CD14-positive monocyte (primary cell): ENCODE measurements around the gene GHRH. TPM values are rescaled to one million over a fixed set of nuclear protein-coding genes. Genes with fewer than 3 reads are reported as not detected.

Experiments used
- DNase-seq, 3 donors: peaks; one replicate each; pipeline ENCODE4 v3.0.0-alpha.2; 2011 to 2022
- H2AFZ ChIP-seq: 2 replicates; pipeline ENCODE4 v1.6.0; 2012; ENCODE audit warnings: mild to moderate bottlenecking, low read depth, low read length, inconsistent platforms; ENCODE audit not compliant: insufficient read depth, poor library complexity, severe bottlenecking
- H3K27ac ChIP-seq, 2 donors: 1 replicate in 1 of 2; 2 replicates in 1 of 2; pipeline ENCODE4 v1.5.1; 2012 to 2013; ENCODE audit warnings: low read length in 2 of 2, control low read depth in 1 of 2, inconsistent platforms in 1 of 2, low read depth in 1 of 2, mild to moderate bottlenecking in 1 of 2
- H3K27me3 ChIP-seq, 2 donors: one replicate each; pipeline versions ENCODE4 v1.6.0 to v1.6.1; 2011 to 2013; ENCODE audit warnings: low read length in 2 of 2; ENCODE audit not compliant: control insufficient read depth in 2 of 2, insufficient read depth in 2 of 2
- H3K36me3 ChIP-seq, 2 donors: replicated peaks in 1 of 2; 1 replicate in 1 of 2; 2 replicates in 1 of 2; pipeline versions ENCODE4 v1.5.1 to v1.6.1; 2012 to 2013; ENCODE audit warnings: low read length in 2 of 2, control low read depth in 1 of 2, inconsistent platforms in 1 of 2, mild to moderate bottlenecking in 1 of 2; ENCODE audit not compliant: insufficient read depth in 2 of 2, control insufficient read depth in 1 of 2
- H3K4me1 ChIP-seq, 2 donors: 1 replicate in 1 of 2; 2 replicates in 1 of 2; pipeline versions ENCODE4 v1.5.1 to v1.6.1; 2012 to 2013; ENCODE audit warnings: low read length in 2 of 2, control low read depth in 1 of 2, inconsistent platforms in 1 of 2, mild to moderate bottlenecking in 1 of 2, moderate library complexity in 1 of 2; ENCODE audit not compliant: insufficient read depth in 2 of 2, control insufficient read depth in 1 of 2
- H3K4me2 ChIP-seq: replicated peaks from 2 replicates; pipeline ENCODE3; 2012; ENCODE audit warnings: low read length, moderate library complexity, mild to moderate bottlenecking; ENCODE audit not compliant: poor library complexity, severe bottlenecking; ENCODE audit errors: extremely low read depth
- H3K4me3 ChIP-seq, 3 experiments: fragments of 200-600 bp in 1 of 3; sonication (generic) in 1 of 3; replicated peaks in 1 of 3; 1 replicate in 2 of 3; 2 replicates in 1 of 3; pipeline ENCODE4 v1.5.1; 2011 to 2013; ENCODE audit warnings: low read length in 3 of 3, mild to moderate bottlenecking in 3 of 3, control low read depth in 2 of 3, low read depth in 2 of 3, inconsistent platforms in 1 of 3, moderate library complexity in 1 of 3
- H3K79me2 ChIP-seq: 2 replicates; pipeline ENCODE4 v1.6.0; 2012; ENCODE audit warnings: mild to moderate bottlenecking, control low read depth, inconsistent platforms, low read length, moderate library complexity; ENCODE audit not compliant: insufficient read depth
- H3K9ac ChIP-seq: 2 replicates; pipeline ENCODE4 v1.6.0; 2017; ENCODE audit warnings: low read length, mild to moderate bottlenecking; ENCODE audit not compliant: insufficient read depth, poor library complexity, severe bottlenecking
- H3K9me3 ChIP-seq, 2 donors: replicated peaks in 1 of 2; 1 replicate in 1 of 2; 2 replicates in 1 of 2; pipeline versions ENCODE4 v1.5.1 to v1.6.1; 2012 to 2013; ENCODE audit warnings: low read length in 2 of 2, control low read depth in 1 of 2; ENCODE audit not compliant: control insufficient read depth in 1 of 2, insufficient read depth in 1 of 2
- H4K20me1 ChIP-seq: 2 replicates; pipeline ENCODE4 v1.6.0; 2012; ENCODE audit warnings: mild to moderate bottlenecking, low read length, control low read depth, moderate library complexity; ENCODE audit not compliant: insufficient read depth
- H3K27ac Mint-ChIP-seq, 7 donors: one replicate each; pipeline ENCODE4 v1.8.0; 2020; ENCODE audit warnings: mild to moderate bottlenecking in 7 of 7, mixed read lengths in 7 of 7, moderate library complexity in 6 of 7, inconsistent platforms in 2 of 7
- H3K27me3 Mint-ChIP-seq, 3 donors: one replicate each; pipeline ENCODE4 v1.8.0; 2021 to 2022; ENCODE audit warnings: low read depth in 3 of 3, mild to moderate bottlenecking in 3 of 3, mixed read lengths in 3 of 3, moderate library complexity in 3 of 3, inconsistent platforms in 1 of 3
- H3K36me3 Mint-ChIP-seq, 2 donors: one replicate each; pipeline ENCODE4 v1.8.0; 2020; ENCODE audit warnings: mixed read lengths in 2 of 2, inconsistent platforms in 1 of 2, mild to moderate bottlenecking in 1 of 2
- H3K4me1 Mint-ChIP-seq: one replicate; pipeline ENCODE4 v1.8.0; 2020; ENCODE audit warnings: mild to moderate bottlenecking, mixed read lengths
- H3K4me3 Mint-ChIP-seq, 2 donors: one replicate each; pipeline ENCODE4 v1.8.0; 2020; ENCODE audit warnings: mild to moderate bottlenecking in 2 of 2, mixed read lengths in 2 of 2, moderate library complexity in 1 of 2
- H3K9me3 Mint-ChIP-seq, 7 donors: one replicate each; pipeline ENCODE4 v1.8.0; 2020 to 2022; ENCODE audit warnings: mixed read lengths in 7 of 7, mild to moderate bottlenecking in 6 of 7, moderate library complexity in 6 of 7, inconsistent platforms in 2 of 7
- WGBS: methylation state at CpG from one replicate; pipeline ENCODE4 v1.1.5; 2013; ENCODE audit warnings: missing lambda C conversion rate; ENCODE audit not compliant: insufficient coverage; 5-methylcytosine and 5-hydroxymethylcytosine counted together
- intact Hi-C, 2 donors: fragments of 100-400 bp; cut with micrococcal nuclease; formaldehyde crosslinking; loops; one replicate each; pipeline versions ENCODE4 v1.15.0 to v1.15.1; 2023
- polyA plus RNA-seq, 3 donors: library from polyadenylated mRNA; depleted of rRNA in 1 of 3; unstranded in 2 of 3; stranded (reverse) in 1 of 3; fragments of 300-500 nt in 2 of 3; fragments of >200 nt in 1 of 3; fragmentation: Illumina TruSeq in 2 of 3; gene quantifications; 1 replicate in 2 of 3; 2 replicates in 1 of 3; pipeline ENCODE4 v1.2.3, GENCODE V29; 2012 to 2021
- TF ChIP-seq, protein P1 (sequence below): fragments of 200-600 bp; IDR thresholded peaks from one replicate; pipeline ENCODE4 v1.8.0; 2022; ENCODE audit warnings: antibody characterized with exemption, mild to moderate bottlenecking

Gene GHRH
- polyA plus RNA-seq, 3 donors, result not detected

DNA sequence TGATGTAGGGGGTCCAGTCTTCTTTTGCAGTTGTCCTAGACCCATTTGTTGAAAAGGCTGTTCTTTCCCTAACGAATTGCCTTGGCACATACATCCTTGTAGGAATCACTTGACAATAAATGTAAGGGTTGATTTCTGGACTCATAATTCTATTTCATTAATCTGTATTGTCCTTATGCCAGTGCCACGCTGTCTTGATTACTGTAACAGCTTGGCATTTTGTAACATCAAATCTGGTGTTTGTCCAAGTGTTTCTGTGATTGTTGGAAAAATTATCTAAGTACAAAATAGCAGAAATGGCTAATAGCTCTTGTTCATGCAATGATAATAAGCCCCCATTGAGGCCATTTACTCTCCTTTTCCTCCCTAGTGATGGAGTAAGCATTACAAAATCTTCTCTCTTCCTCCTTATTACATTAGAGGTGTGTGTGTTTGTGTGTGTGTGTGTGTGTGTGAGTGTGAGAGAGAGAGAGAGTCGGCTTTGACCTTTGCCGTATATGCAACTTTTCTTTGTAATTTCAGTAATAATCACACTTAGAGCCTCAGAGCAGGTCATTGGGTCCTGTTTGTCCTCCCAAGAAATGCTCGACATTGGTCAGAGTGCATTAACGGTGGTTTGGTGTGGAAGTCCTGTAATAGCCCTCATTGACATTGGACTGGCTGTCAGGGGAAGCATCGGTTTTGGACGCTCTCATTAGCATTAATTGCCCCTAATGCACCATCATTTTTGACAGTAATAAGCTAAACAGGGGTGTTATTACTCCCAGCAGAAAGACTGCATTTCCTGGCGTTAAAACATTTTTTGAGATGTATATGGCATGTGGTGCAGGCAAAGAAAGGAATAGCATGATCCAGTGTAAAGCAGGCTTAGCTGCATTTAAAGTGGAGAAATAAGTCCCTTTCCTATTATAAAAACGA is 41.6 kb downstream of the GHRH start:
- intact Hi-C loops, result loop anchor here in 1 of 2 donors (5.0 kb wide), 1 partner anchor 47 kb away; no protein-coding TSS in a partner anchor
- TF ChIP-seq, protein P1, sequence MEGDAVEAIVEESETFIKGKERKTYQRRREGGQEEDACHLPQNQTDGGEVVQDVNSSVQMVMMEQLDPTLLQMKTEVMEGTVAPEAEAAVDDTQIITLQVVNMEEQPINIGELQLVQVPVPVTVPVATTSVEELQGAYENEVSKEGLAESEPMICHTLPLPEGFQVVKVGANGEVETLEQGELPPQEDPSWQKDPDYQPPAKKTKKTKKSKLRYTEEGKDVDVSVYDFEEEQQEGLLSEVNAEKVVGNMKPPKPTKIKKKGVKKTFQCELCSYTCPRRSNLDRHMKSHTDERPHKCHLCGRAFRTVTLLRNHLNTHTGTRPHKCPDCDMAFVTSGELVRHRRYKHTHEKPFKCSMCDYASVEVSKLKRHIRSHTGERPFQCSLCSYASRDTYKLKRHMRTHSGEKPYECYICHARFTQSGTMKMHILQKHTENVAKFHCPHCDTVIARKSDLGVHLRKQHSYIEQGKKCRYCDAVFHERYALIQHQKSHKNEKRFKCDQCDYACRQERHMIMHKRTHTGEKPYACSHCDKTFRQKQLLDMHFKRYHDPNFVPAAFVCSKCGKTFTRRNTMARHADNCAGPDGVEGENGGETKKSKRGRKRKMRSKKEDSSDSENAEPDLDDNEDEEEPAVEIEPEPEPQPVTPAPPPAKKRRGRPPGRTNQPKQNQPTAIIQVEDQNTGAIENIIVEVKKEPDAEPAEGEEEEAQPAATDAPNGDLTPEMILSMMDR, result no peak
- peak overlapping the region in 1 of 2 donors; percentile 3 for H3K27ac ChIP-seq
- H3K9me3 ChIP-seq, result no peaks in the 10 kb centered on the region
- no peak overlapping the region for H3K9ac ChIP-seq
- peak overlapping the region in 1 of 7 donors; percentile 80 for H3K27ac Mint-ChIP-seq
- H2AFZ ChIP-seq, result no peak overlapping the region
- no peak overlapping the region for H3K4me2 ChIP-seq
- peaks cover 13 to 16% of the 10 kb centered on the region in 2 donors for H3K4me1 ChIP-seq
- no peak overlapping the region for H3K4me3 ChIP-seq
- no peaks in the 10 kb centered on the region for H3K9me3 Mint-ChIP-seq
- WGBS, result 100% methylated on average over 2 of the region's 10 CpGs
- peaks cover 57 to 83% of the 10 kb centered on the region in 2 donors for H3K36me3 Mint-ChIP-seq
- no peak overlapping the region for H3K4me3 Mint-ChIP-seq
- DNase-seq, result no peak
- H3K79me2 ChIP-seq, result peaks cover 4% of the 10 kb centered on the region
- peaks cover 0 to 2% (median 0%) of the 10 kb centered on the region in 3 donors for H3K27me3 Mint-ChIP-seq
- peaks cover 59 to 85% of the 10 kb centered on the region in 2 donors for H3K36me3 ChIP-seq
- no peaks in the 10 kb centered on the region for H3K27me3 ChIP-seq
- peaks cover 14% of the 10 kb centered on the region for H3K4me1 Mint-ChIP-seq
- H4K20me1 ChIP-seq, result no peaks in the 10 kb centered on the region

DNA sequence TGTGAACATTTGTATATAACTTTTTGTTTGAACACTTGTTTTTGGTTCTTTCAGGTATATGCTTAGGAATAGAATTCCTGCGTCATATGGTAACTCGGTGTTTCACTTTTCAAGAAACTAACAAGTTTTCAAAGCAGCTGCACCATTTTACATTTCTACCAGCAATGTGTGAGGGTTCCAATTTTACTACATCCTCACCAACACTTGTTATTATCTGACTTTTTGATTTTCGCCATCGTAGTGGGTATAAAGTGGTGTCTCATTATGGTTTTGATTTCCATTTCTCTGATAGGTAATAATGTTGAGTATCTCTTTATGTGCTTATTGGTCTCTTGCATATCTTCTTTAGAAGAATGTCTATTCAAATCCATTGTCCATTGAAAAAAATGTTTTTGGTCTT is 42.6 kb downstream of the GHRH start:
- H3K9me3 ChIP-seq, result no peaks in the 10 kb centered on the region
- Mint-ChIP-seq H3K9me3 (no peaks in the 10 kb centered on the region), H3K4me1 (peaks cover 14% of the 10 kb centered on the region), H3K36me3 (peaks cover 52 to 82% of the 10 kb centered on the region in 2 donors), H3K27ac (no peak overlapping the region), H3K4me3 (no peak overlapping the region), H3K27me3 (peaks cover 0 to 2% (median 0%) of the 10 kb centered on the region in 3 donors)
- no peak overlapping the region for H3K9ac ChIP-seq
- no CpG with 5 or more reads among the region's 4 CpGs for WGBS
- H4K20me1 ChIP-seq, result no peaks in the 10 kb centered on the region
- peaks cover 13 to 16% of the 10 kb centered on the region in 2 donors for H3K4me1 ChIP-seq
- H2AFZ ChIP-seq, result no peak overlapping the region
- no peak overlapping the region for H3K4me3 ChIP-seq
- peaks cover 4% of the 10 kb centered on the region for H3K79me2 ChIP-seq
- no peak for DNase-seq
- no peaks in the 10 kb centered on the region for H3K27me3 ChIP-seq
- H3K27ac ChIP-seq, result no peak overlapping the region
- H3K4me2 ChIP-seq, result no peak overlapping the region
- TF ChIP-seq, protein P1, result no peak
- H3K36me3 ChIP-seq, result peaks cover 59 to 85% of the 10 kb centered on the region in 2 donors
- intact Hi-C loops, result no loop called here
